ENCODE results near the gene DGKB. TPM values are rescaled to one million over a fixed set of nuclear protein-coding genes. Genes with fewer than 3 reads are reported as not detected.

The DGKB gene
- total RNA-seq, 1 donor from 2014 or later: 5.5 TPM

DNA sequence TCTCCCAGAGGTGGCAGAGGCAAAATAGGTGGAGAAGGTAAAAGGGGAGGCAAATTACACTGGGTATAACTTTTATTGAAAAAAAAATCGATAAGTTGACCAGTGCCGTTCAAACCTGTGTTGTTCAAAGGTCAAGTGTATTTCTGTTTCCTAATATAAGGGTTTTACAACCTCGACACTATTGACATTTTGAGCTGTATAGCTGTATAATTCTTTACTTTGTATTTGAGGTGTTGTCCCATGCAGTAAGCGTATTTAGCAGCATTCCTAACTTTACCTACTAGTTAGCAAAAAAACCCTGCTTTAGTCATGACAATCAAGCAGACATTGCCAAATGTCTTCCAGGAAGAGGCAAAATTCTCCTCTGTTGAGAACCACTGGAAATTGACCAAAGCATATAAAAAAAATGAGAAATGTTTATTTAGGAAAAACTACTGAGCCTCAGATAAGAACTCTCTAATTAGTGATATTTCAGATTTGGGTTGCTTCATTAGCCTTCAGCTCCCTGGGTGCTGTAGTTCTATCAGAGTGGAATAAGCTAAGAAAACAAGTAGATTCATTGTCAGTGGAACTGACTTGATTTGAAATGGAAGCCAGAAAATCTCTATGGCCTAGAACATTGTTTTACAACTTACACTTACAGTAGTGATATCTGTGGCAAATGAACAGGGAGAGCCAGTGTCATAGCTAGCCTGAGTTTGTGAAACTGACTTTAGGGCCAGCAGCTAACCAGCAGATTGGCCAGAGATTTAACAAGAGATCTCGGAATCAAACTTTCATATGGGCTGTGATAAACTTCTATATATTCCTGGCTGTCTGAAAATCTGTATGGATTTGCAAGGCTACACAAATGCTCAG, 331.6 kb downstream of the DGKB start:
- Histone ChIP-seq H3K79me2 (ENCODE audit: low read depth) (no peaks in the 10 kb centered on the region), H3K9ac (no peak overlapping the region), H3K36me3 (no peaks in the 10 kb centered on the region), H4K20me1 (ENCODE audit: low read depth) (no peaks in the 10 kb centered on the region), H3K4me3 (no peak overlapping the region), H2AFZ (replicated peaks) (no peak overlapping the region), H3K4me2 (no peak overlapping the region), H3K27me3 (no peaks in the 10 kb centered on the region), H3K27ac (no peak overlapping the region), H3K9me3 (ENCODE audit: low read depth) (no peaks in the 10 kb centered on the region), H3F3A (ENCODE audit: low read depth) (no peaks in the 10 kb centered on the region), H3K4me1 (no peaks in the 10 kb centered on the region)
- no peaks in the 10 kb centered on the region for H3K36me3 Mint-ChIP-seq
- TF ChIP-seq EZH2 (IDR thresholded peaks at IDR 0.05) (no peak), EZH2phosphoT487 (IDR thresholded peaks at IDR 0.05) (no peak)
- TF ChIP-seq, protein P1, sequence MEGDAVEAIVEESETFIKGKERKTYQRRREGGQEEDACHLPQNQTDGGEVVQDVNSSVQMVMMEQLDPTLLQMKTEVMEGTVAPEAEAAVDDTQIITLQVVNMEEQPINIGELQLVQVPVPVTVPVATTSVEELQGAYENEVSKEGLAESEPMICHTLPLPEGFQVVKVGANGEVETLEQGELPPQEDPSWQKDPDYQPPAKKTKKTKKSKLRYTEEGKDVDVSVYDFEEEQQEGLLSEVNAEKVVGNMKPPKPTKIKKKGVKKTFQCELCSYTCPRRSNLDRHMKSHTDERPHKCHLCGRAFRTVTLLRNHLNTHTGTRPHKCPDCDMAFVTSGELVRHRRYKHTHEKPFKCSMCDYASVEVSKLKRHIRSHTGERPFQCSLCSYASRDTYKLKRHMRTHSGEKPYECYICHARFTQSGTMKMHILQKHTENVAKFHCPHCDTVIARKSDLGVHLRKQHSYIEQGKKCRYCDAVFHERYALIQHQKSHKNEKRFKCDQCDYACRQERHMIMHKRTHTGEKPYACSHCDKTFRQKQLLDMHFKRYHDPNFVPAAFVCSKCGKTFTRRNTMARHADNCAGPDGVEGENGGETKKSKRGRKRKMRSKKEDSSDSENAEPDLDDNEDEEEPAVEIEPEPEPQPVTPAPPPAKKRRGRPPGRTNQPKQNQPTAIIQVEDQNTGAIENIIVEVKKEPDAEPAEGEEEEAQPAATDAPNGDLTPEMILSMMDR (IDR thresholded peaks at IDR 0.05): no peak
- DNase-seq (ENCODE audit: low spot score): no peak
- H3K4me1 Mint-ChIP-seq: no peaks in the 10 kb centered on the region
- no peak overlapping the region for H3K4me3 Mint-ChIP-seq
- H3K9me3 Mint-ChIP-seq: peaks cover 1% of the 10 kb centered on the region
- H3K27ac Mint-ChIP-seq: no peak overlapping the region
- H3K27me3 Mint-ChIP-seq (ENCODE audit: insufficient read depth, low read depth): no peaks in the 10 kb centered on the region

DNA sequence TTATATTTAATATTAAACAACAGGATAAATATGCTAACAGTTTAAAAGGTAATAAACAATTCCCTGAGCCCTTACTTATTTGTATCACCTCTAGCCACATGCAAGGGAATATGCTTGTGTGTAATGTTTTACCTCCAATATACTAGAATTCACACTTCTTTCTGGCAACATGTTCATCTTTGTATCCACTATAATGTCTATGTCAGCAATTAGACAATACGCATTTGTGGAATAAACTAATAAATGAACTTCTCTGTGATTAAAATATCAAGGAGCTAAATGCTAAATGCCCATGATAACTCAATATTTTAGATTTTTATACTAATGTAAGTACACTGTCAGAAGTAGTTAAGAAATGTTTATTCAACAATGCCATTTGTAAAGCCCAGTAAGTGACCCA, 350.5 kb downstream of the DGKB start:
- Histone ChIP-seq H3K9ac (no peak overlapping the region), H3F3A (ENCODE audit: low read depth) (no peaks in the 10 kb centered on the region), H3K79me2 (ENCODE audit: low read depth) (no peaks in the 10 kb centered on the region), H4K20me1 (ENCODE audit: low read depth) (no peaks in the 10 kb centered on the region), H3K4me2 (no peak overlapping the region), H2AFZ (replicated peaks) (no peak overlapping the region), H3K27me3 (no peaks in the 10 kb centered on the region), H3K4me1 (no peaks in the 10 kb centered on the region), H3K36me3 (no peaks in the 10 kb centered on the region), H3K9me3 (ENCODE audit: low read depth) (no peaks in the 10 kb centered on the region), H3K4me3 (no peak overlapping the region), H3K27ac (no peak overlapping the region)
- no peaks in the 10 kb centered on the region for H3K27me3 Mint-ChIP-seq (ENCODE audit: insufficient read depth, low read depth)
- no peak overlapping the region for H3K27ac Mint-ChIP-seq
- no peak for TF ChIP-seq EZH2 (IDR thresholded peaks at IDR 0.05)
- no peak for TF ChIP-seq EZH2phosphoT487 (IDR thresholded peaks at IDR 0.05)
- TF ChIP-seq, protein P1 (IDR thresholded peaks at IDR 0.05): no peak
- H3K9me3 Mint-ChIP-seq: no peaks in the 10 kb centered on the region
- H3K36me3 Mint-ChIP-seq: no peaks in the 10 kb centered on the region
- peaks cover 8% of the 10 kb centered on the region for H3K4me1 Mint-ChIP-seq
- DNase-seq (ENCODE audit: low spot score): no peak
- H3K4me3 Mint-ChIP-seq: no peak overlapping the region

DNA sequence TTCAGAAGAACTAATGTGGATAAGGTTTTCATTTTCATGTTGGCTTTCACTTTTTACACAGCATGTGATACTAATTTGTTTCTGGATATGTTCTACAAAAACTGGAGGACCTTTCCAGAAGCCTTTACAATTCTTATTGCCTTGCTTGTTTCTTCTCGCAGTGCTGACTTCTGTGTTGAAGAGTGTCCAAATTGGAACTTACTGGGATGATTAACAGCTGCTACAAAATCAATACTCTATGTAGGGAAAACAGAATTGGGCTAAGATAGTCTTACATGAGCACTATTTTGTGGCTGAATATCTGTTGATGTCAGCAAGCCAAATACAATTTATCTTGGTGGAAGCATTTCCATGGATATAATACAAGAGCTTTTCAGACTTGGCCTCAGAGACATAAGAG, 351.2 kb downstream of the DGKB start:
- no peaks in the 10 kb centered on the region for H3K79me2 ChIP-seq (ENCODE audit: low read depth)
- no peak overlapping the region for H3K4me2 ChIP-seq
- Mint-ChIP-seq H3K27ac (no peak overlapping the region), H3K4me1 (peaks cover 8% of the 10 kb centered on the region), H3K36me3 (no peaks in the 10 kb centered on the region), H3K4me3 (no peak overlapping the region), H3K9me3 (no peaks in the 10 kb centered on the region), H3K27me3 (ENCODE audit: insufficient read depth, low read depth) (no peaks in the 10 kb centered on the region)
- no peaks in the 10 kb centered on the region for H3K9me3 ChIP-seq (ENCODE audit: low read depth)
- H2AFZ ChIP-seq (replicated peaks): no peak overlapping the region
- no peaks in the 10 kb centered on the region for H3K4me1 ChIP-seq
- H3K4me3 ChIP-seq: no peak overlapping the region
- H3K9ac ChIP-seq: no peak overlapping the region
- no peaks in the 10 kb centered on the region for H3K27me3 ChIP-seq
- TF ChIP-seq EZH2phosphoT487 (IDR thresholded peaks at IDR 0.05) (no peak), EZH2 (IDR thresholded peaks at IDR 0.05) (no peak)
- TF ChIP-seq, protein P1 (IDR thresholded peaks at IDR 0.05): no peak
- no peaks in the 10 kb centered on the region for H4K20me1 ChIP-seq (ENCODE audit: low read depth)
- H3K27ac ChIP-seq: no peak overlapping the region
- H3F3A ChIP-seq (ENCODE audit: low read depth): no peaks in the 10 kb centered on the region
- no peaks in the 10 kb centered on the region for H3K36me3 ChIP-seq
- no peak for DNase-seq (ENCODE audit: low spot score)
